Vagina (tissue), 2 donors: Measurements from ENCODE around the gene TP73. TPM values are rescaled to one million over a fixed set of nuclear protein-coding genes. Genes with fewer than 3 reads are reported as not detected.

Experiments
- DNase-seq, 2 donors: peaks; one replicate each; pipeline ENCODE4 v3.0.0-alpha.2; 2017; ENCODE audit errors: extremely low spot score in 2 of 2
- H3K27ac ChIP-seq: fragments of 200-600 bp; sonication (generic); one replicate; pipeline ENCODE4 v1.5.1; 2019
- H3K27me3 ChIP-seq: fragments of 200-600 bp; sonication (generic); one replicate; pipeline ENCODE4 v1.5.1; 2019
- H3K36me3 ChIP-seq, 2 donors: fragments of 200-600 bp; sonication (generic); one replicate each; pipeline ENCODE4 v1.5.1; 2017 to 2019
- H3K4me1 ChIP-seq: fragments of 200-600 bp; sonication (generic); one replicate; pipeline ENCODE4 v1.5.1; 2019
- H3K4me3 ChIP-seq, 2 donors: fragments of 200-600 bp; sonication (generic); 1 replicate in 1 of 2; 2 replicates in 1 of 2; pipeline ENCODE4 v1.5.1; 2016 to 2019
- H3K9me3 ChIP-seq: fragments of 200-600 bp; sonication (generic); one replicate; pipeline ENCODE4 v1.5.1; 2019
- CTCF ChIP-seq, 3 experiments: fragments of 450-650 bp in 2 of 3; fragments of 200-600 bp in 1 of 3; sonication (generic) in 1 of 3; IDR thresholded peaks; one replicate each; pipeline ENCODE4 v1.5.1; 2017 to 2019; ENCODE audit warnings: antibody characterized with exemption in 3 of 3, mild to moderate bottlenecking in 2 of 3, moderate library complexity in 2 of 3
- POLR2A ChIP-seq, 2 donors: fragments of 450-650 bp; IDR thresholded peaks; one replicate each; pipeline ENCODE4 v1.6.1; 2017; ENCODE audit warnings: antibody characterized with exemption in 2 of 2, mild to moderate bottlenecking in 2 of 2, moderate library complexity in 2 of 2
- POLR2AphosphoS5 ChIP-seq, 2 donors: sonication (generic); formaldehyde crosslinking; IDR thresholded peaks; one replicate each; pipeline ENCODE4 v1.9.0; 2017; ENCODE audit warnings: antibody characterized with exemption in 2 of 2, mild to moderate bottlenecking in 2 of 2, low read depth in 1 of 2; ENCODE audit not compliant: insufficient read depth in 1 of 2
- intact Hi-C: fragments of 100-400 bp; cut with DNase I; formaldehyde crosslinking; loops from one replicate; pipeline ENCODE4 v1.15.1; 2023
- total RNA-seq: library from RNA; depleted of rRNA; stranded (reverse); fragments of >200 nt; gene quantifications from one replicate; pipeline ENCODE4 v1.2.3, GENCODE V29; 2016

TP73 gene
- total RNA-seq, 1 donor from 2014 or later: 8.1 TPM

GRCh38 chr1:3711780-3712451 lies 59.6 kb downstream of the TP73 start:
- H3K4me3 ChIP-seq: no peak overlapping the region
- no peak for DNase-seq
- H3K4me1 ChIP-seq: peaks cover 14% of the 10 kb centered on the region
- intact Hi-C loops: loop anchor here (10.0 kb wide), 1 partner anchor 257 kb away; the partner anchor contains the start of gene ARHGEF16
- no peaks in the 10 kb centered on the region for H3K9me3 ChIP-seq
- H3K27ac ChIP-seq: no peak overlapping the region
- no peaks in the 10 kb centered on the region for H3K27me3 ChIP-seq
- TF ChIP-seq CTCF (IDR thresholded peaks at IDR 0.05) (no peak), POLR2A (IDR thresholded peaks at IDR 0.05) (no peak)
- H3K36me3 ChIP-seq: no peaks in the 10 kb centered on the region

GRCh38 chr1:3712573-3713535 lies 60.5 kb downstream of the TP73 start:
- no peaks in the 10 kb centered on the region for H3K36me3 ChIP-seq
- H3K4me1 ChIP-seq: peaks cover 19% of the 10 kb centered on the region
- H3K27me3 ChIP-seq: no peaks in the 10 kb centered on the region
- no peak overlapping the region for H3K27ac ChIP-seq
- no peaks in the 10 kb centered on the region for H3K9me3 ChIP-seq
- intact Hi-C loops: loop anchor here (10.0 kb wide), 1 partner anchor 258 kb away; the partner anchor contains the start of gene ARHGEF16
- H3K4me3 ChIP-seq: no peak overlapping the region
- no peak for TF ChIP-seq CTCF (IDR thresholded peaks at IDR 0.05)
- TF ChIP-seq POLR2AphosphoS5 (IDR thresholded peaks at IDR 0.05; ENCODE audit: insufficient read depth in 1 of 2, low read depth in 1 of 2): no peak
- no peak for TF ChIP-seq POLR2A (IDR thresholded peaks at IDR 0.05)
- DNase-seq: no peak

GRCh38 chr1:3713840-3714239 lies 61.5 kb downstream of the TP73 start:
- H3K4me3 ChIP-seq: no peak overlapping the region
- H3K27ac ChIP-seq: no peak overlapping the region
- H3K36me3 ChIP-seq: no peaks in the 10 kb centered on the region
- intact Hi-C loops: loop anchor here (10.0 kb wide), 1 partner anchor 259 kb away; the partner anchor contains the start of gene ARHGEF16
- no peaks in the 10 kb centered on the region for H3K9me3 ChIP-seq
- DNase-seq: no peak
- TF ChIP-seq CTCF (IDR thresholded peaks at IDR 0.05) (no peak), POLR2A (IDR thresholded peaks at IDR 0.05) (no peak), POLR2AphosphoS5 (IDR thresholded peaks at IDR 0.05; ENCODE audit: insufficient read depth in 1 of 2, low read depth in 1 of 2) (no peak)
- H3K27me3 ChIP-seq: no peaks in the 10 kb centered on the region
- H3K4me1 ChIP-seq: peaks cover 28% of the 10 kb centered on the region

GRCh38 chr1:3714284-3714741 lies 62.0 kb downstream of the TP73 start:
- H3K27me3 ChIP-seq: no peaks in the 10 kb centered on the region
- intact Hi-C loops: loop anchor here (10.0 kb wide), 1 partner anchor 260 kb away; the partner anchor contains the start of gene ARHGEF16
- no peak for TF ChIP-seq CTCF (IDR thresholded peaks at IDR 0.05)
- no peak for TF ChIP-seq POLR2A (IDR thresholded peaks at IDR 0.05)
- no peak for TF ChIP-seq POLR2AphosphoS5 (IDR thresholded peaks at IDR 0.05; ENCODE audit: insufficient read depth in 1 of 2, low read depth in 1 of 2)

More at GRCh38 chr1:3714284-3714741, 62.0 kb downstream of the TP73 start:
- peaks cover 28% of the 10 kb centered on the region for H3K4me1 ChIP-seq
- H3K4me3 ChIP-seq: no peak overlapping the region
- no peaks in the 10 kb centered on the region for H3K36me3 ChIP-seq
- H3K9me3 ChIP-seq: no peaks in the 10 kb centered on the region
- H3K27ac ChIP-seq: no peak overlapping the region
- DNase-seq: no peak
